ENCODE data around the gene AIG1. TPM values are rescaled to one million over a fixed set of nuclear protein-coding genes. Genes with fewer than 3 reads are reported as not detected.

AIG1 gene
- total RNA-seq, 1 donor: 70.9 TPM

- no peaks in the 10 kb centered on the region for H3K9me3 ChIP-seq (ENCODE audit: low read depth, low read length)
- no peak for TF ChIP-seq CTCF (IDR thresholded peaks at IDR 0.05; ENCODE audit: extremely low read depth, low read depth, low read length)
- no peak overlapping the region for H3K4me2 ChIP-seq (ENCODE audit: insufficient read depth, low read length)
- no peaks in the 10 kb centered on the region for H3K36me3 ChIP-seq (ENCODE audit: insufficient read depth, low read length)
- no peaks in the 10 kb centered on the region for H3K79me2 ChIP-seq (ENCODE audit: insufficient read depth, low read length)
- H3K27ac ChIP-seq (ENCODE audit: low read depth, low read length): no peak overlapping the region
- no peaks in the 10 kb centered on the region for H3K27me3 ChIP-seq (ENCODE audit: insufficient read depth, low read length)
- H3K4me3 ChIP-seq (ENCODE audit: insufficient read depth, low read length): no peak overlapping the region
- DNase-seq (ENCODE audit: insufficient read length, low spot score, missing footprints): no peak
- no peak overlapping the region for H2AFZ ChIP-seq (ENCODE audit: low read length)
- no peaks in the 10 kb centered on the region for H4K20me1 ChIP-seq (ENCODE audit: insufficient read depth, low read length)
- no peaks in the 10 kb centered on the region for H3K4me1 ChIP-seq (ENCODE audit: insufficient read depth, low read length)
Measured at GRCh38 chr6:143213859-143214376, 153.2 kb downstream of the AIG1 start.

DNA sequence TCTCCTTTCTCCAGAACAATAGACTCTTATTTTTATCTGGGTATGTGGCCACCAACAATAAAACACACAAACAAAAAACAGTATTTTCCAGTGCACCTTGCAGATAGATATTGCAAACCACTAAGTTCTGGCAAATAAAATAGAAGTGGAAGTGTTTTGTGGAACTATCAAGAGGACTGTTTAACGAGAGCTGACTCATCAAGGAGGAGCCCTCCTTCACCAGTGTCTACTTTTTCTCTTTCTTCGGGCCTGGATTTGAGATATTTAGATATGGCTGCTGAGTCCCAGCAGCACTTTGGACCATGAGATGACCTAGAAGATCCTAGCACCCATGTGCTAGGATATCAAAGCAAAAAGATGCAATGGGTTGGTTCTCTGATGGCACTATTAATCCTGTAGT, 154.7 kb downstream of the AIG1 start:
- H3K36me3 ChIP-seq (ENCODE audit: insufficient read depth, low read length): no peaks in the 10 kb centered on the region
- H2AFZ ChIP-seq (ENCODE audit: low read length): no peak overlapping the region
- no peaks in the 10 kb centered on the region for H3K79me2 ChIP-seq (ENCODE audit: insufficient read depth, low read length)
- no peaks in the 10 kb centered on the region for H3K9me3 ChIP-seq (ENCODE audit: low read depth, low read length)
- no peak for TF ChIP-seq CTCF (IDR thresholded peaks at IDR 0.05; ENCODE audit: extremely low read depth, low read depth, low read length)
- H3K4me3 ChIP-seq (ENCODE audit: insufficient read depth, low read length): no peak overlapping the region
- no peak overlapping the region for H3K4me2 ChIP-seq (ENCODE audit: insufficient read depth, low read length)
- no peak for DNase-seq (ENCODE audit: insufficient read length, low spot score, missing footprints)
- no peaks in the 10 kb centered on the region for H3K27me3 ChIP-seq (ENCODE audit: insufficient read depth, low read length)
- H4K20me1 ChIP-seq (ENCODE audit: insufficient read depth, low read length): no peaks in the 10 kb centered on the region
- no peaks in the 10 kb centered on the region for H3K4me1 ChIP-seq (ENCODE audit: insufficient read depth, low read length)
- no peak overlapping the region for H3K27ac ChIP-seq (ENCODE audit: low read depth, low read length)

GRCh38 chr6:143215771-143216170, 155.1 kb downstream of the AIG1 start:
- H3K36me3 ChIP-seq (ENCODE audit: insufficient read depth, low read length): no peaks in the 10 kb centered on the region
- no peak overlapping the region for H3K27ac ChIP-seq (ENCODE audit: low read depth, low read length)
- no peaks in the 10 kb centered on the region for H3K4me1 ChIP-seq (ENCODE audit: insufficient read depth, low read length)
- H3K79me2 ChIP-seq (ENCODE audit: insufficient read depth, low read length): no peaks in the 10 kb centered on the region
- no peaks in the 10 kb centered on the region for H3K9me3 ChIP-seq (ENCODE audit: low read depth, low read length)
- H3K4me3 ChIP-seq (ENCODE audit: insufficient read depth, low read length): no peak overlapping the region
- H2AFZ ChIP-seq (ENCODE audit: low read length): no peak overlapping the region
- TF ChIP-seq CTCF (IDR thresholded peaks at IDR 0.05; ENCODE audit: extremely low read depth, low read depth, low read length): no peak
- no peaks in the 10 kb centered on the region for H4K20me1 ChIP-seq (ENCODE audit: insufficient read depth, low read length)
- H3K27me3 ChIP-seq (ENCODE audit: insufficient read depth, low read length): no peaks in the 10 kb centered on the region
- DNase-seq (ENCODE audit: insufficient read length, low spot score, missing footprints): no peak
- H3K4me2 ChIP-seq (ENCODE audit: insufficient read depth, low read length): no peak overlapping the region

- H3K27me3 ChIP-seq (ENCODE audit: insufficient read depth, low read length): no peaks in the 10 kb centered on the region
- H3K4me1 ChIP-seq (ENCODE audit: insufficient read depth, low read length): no peaks in the 10 kb centered on the region
- H3K79me2 ChIP-seq (ENCODE audit: insufficient read depth, low read length): no peaks in the 10 kb centered on the region
- no peak for TF ChIP-seq CTCF (IDR thresholded peaks at IDR 0.05; ENCODE audit: extremely low read depth, low read depth, low read length)
- DNase-seq (ENCODE audit: insufficient read length, low spot score, missing footprints): no peak
- no peaks in the 10 kb centered on the region for H3K9me3 ChIP-seq (ENCODE audit: low read depth, low read length)
- no peak overlapping the region for H2AFZ ChIP-seq (ENCODE audit: low read length)
- no peak overlapping the region for H3K4me2 ChIP-seq (ENCODE audit: insufficient read depth, low read length)
- H4K20me1 ChIP-seq (ENCODE audit: insufficient read depth, low read length): no peaks in the 10 kb centered on the region
- H3K4me3 ChIP-seq (ENCODE audit: insufficient read depth, low read length): no peak overlapping the region
- no peak overlapping the region for H3K27ac ChIP-seq (ENCODE audit: low read depth, low read length)
- no peaks in the 10 kb centered on the region for H3K36me3 ChIP-seq (ENCODE audit: insufficient read depth, low read length)
Measured at GRCh38 chr6:143218233-143218632, 157.5 kb downstream of the AIG1 start.
